Subcutaneous abdominal adipose tissue (tissue), 5 donors: ENCODE data around the gene CLPTM1L.
"Not testable (repeated sequence)": the region's sequence is repeated elsewhere in the genome, so short reads cannot be mapped to it uniquely, and the experiment has no call there.

Source experiments
- H3K27ac ChIP-seq: one replicate; pipeline ENCODE4 v1.7.0; 2013; ENCODE audit warnings: low read depth, mild to moderate bottlenecking, inconsistent platforms, low read length, moderate library complexity
- H3K27me3 ChIP-seq, 5 donors: one replicate each; pipeline ENCODE4 v1.7.0; 2013; ENCODE audit warnings: low read length in 5 of 5, inconsistent platforms in 1 of 5; ENCODE audit not compliant: control insufficient read depth in 5 of 5, insufficient read depth in 4 of 5
- H3K36me3 ChIP-seq, 5 donors: one replicate each; pipeline ENCODE4 v1.7.0; 2013; ENCODE audit warnings: low read length in 5 of 5; ENCODE audit not compliant: control insufficient read depth in 5 of 5, insufficient read depth in 5 of 5
- H3K4me1 ChIP-seq, 5 donors: one replicate each; pipeline ENCODE4 v1.7.0; 2013; ENCODE audit warnings: low read length in 5 of 5, mild to moderate bottlenecking in 3 of 5, moderate library complexity in 1 of 5; ENCODE audit not compliant: control insufficient read depth in 5 of 5, insufficient read depth in 5 of 5
- H3K4me3 ChIP-seq, 5 donors: one replicate each; pipeline ENCODE4 v1.7.0; 2013; ENCODE audit warnings: low read length in 5 of 5, low read depth in 1 of 5
- H3K9ac ChIP-seq, 5 donors: one replicate each; pipeline ENCODE4 v1.7.0; 2013; ENCODE audit warnings: low read length in 5 of 5, mild to moderate bottlenecking in 4 of 5, moderate library complexity in 3 of 5
- H3K9me3 ChIP-seq, 5 donors: one replicate each; pipeline ENCODE4 v1.7.0; 2013; ENCODE audit warnings: low read length in 5 of 5; ENCODE audit not compliant: control insufficient read depth in 5 of 5
- donor health status: healthy.
- donor health status: healthy.
- donor health status: healthy.
- donor health status: healthy.
- donor health status: healthy.

CLPTM1L gene

DNA sequence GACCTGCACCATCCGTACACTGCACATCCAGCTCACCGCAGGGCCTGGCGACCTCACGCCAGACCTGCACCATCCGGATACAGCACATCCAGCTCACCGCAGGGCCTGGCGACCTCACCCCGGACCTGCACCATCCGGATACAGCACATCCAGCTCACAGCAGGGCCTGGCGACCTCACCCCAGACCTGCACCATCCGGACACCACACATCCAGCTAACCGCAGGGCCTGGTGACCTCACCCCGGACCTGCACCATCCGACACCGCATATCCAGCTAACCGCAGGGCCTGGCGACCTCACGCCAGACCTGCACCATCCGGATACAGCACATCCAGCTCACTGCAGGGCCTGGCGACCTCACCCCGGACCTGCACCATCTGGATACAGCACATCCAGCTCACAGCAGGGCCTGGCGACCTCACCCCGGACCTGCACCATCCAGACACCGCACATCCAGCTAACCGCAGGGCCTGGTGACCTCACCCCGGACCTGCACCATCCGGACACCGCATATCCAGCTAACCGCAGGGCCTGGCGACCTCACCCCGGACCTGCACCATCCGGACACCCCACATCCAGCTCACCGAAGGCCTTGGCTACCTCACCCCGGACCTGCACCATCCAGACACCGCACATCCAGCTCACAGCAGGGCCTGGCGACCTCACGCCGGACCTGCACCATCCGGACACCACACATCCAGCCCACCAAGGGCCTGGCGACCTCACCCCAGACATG lies 61.7 kb downstream of the CLPTM1L start:
- not testable (repeated sequence) for H3K4me3 ChIP-seq, H3K4me1 ChIP-seq, H3K36me3 ChIP-seq, H3K27ac ChIP-seq, H3K9ac ChIP-seq, H3K27me3 ChIP-seq
- peaks cover 0 to 12% (median 9%) of the 10 kb centered on the region in 5 donors for H3K9me3 ChIP-seq

DNA sequence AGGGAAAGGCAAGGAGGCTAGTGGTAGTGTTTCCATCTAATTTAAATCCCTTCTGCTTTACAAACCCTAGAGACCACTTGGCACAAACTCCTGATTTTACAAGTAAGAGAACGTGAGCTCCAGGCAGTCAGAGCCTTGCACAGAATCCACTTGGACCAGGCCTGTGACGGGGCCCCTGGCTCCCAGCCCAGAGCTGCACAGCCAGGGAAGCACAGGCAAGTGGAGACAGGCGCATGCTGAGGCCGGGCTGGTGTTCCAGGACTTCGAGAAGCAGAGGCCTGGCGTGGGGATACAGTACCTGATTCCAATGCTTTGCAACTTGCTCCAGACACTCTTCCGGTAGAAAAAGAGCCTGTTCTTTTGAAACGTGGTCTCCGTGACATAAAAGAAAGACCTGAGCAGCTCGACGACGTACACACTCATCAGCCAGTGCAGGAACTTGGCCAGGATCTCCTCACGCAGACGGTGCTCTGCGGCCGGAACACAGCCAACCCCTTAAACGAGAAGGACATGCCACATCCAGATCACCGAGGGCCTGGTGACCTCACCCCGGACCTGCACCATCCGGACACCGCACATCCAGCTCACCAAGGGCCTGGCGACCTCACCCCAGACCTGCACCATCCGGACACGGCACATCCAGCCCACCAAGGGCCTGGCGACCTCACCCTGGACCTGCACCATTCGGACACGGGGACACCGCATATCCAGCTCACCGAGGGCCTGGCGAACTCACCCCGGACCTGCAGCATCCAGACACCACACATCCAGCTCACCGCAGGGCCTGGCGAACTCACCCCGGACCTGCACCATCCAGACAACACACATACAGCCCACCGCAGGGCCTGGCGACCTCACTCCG lies 62.5 kb downstream of the CLPTM1L start:
- H3K4me3 ChIP-seq: no peak overlapping the region
- peaks cover 0 to 2% (median 0%) of the 10 kb centered on the region in 5 donors for H3K27me3 ChIP-seq
- no peaks in the 10 kb centered on the region for H3K36me3 ChIP-seq
- H3K27ac ChIP-seq: no peak overlapping the region
- no peaks in the 10 kb centered on the region for H3K4me1 ChIP-seq
- peaks cover 0 to 11% (median 9%) of the 10 kb centered on the region in 5 donors for H3K9me3 ChIP-seq
- H3K9ac ChIP-seq: no peak overlapping the region

DNA sequence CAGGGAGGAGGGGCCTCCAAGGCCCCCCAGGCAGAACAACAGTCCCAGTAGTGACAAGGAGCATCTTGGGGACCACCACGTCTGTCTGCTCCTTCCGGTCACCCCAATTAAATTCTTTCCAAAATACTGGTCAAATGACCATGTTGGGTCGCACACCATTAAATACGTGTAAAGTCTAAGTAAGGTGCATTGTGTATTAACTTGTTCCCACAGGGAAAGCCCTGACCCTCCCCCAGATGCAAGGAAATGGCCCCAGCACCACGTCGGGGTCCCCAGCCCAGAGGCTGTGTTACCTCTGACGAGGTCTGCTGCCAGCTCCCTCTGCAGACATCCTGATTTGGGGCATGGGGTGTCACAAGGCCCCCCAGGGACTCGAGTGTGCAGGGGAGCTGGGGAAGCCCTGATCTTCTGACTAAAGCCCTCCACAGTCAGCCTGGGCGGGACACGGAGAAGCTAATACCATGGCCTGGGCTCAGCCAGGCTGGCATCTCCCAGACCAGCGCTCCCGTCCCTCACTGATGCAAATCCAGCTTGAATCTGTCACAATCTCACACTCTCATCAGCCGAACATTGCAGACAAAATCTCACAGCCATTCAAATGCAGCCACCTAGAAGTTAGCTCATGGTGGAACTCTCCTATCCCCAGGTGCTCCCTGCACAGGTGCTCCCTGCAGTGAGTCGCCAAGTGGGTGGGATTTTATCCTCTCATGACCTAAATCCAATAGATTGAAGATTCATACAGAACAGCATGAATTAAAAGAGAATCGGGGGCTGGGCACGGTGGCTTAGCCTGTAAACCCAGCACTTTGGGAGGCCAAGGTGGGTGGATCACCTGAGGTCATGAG lies 63.6 kb downstream of the CLPTM1L start:
- Histone ChIP-seq H3K9me3 (peaks cover 0 to 11% (median 9%) of the 10 kb centered on the region in 5 donors), H3K4me1 (no peaks in the 10 kb centered on the region), H3K27ac (no peak overlapping the region), H3K9ac (no peak overlapping the region), H3K36me3 (no peaks in the 10 kb centered on the region), H3K27me3 (peaks cover 0 to 2% (median 0%) of the 10 kb centered on the region in 5 donors), H3K4me3 (no peak overlapping the region)

DNA sequence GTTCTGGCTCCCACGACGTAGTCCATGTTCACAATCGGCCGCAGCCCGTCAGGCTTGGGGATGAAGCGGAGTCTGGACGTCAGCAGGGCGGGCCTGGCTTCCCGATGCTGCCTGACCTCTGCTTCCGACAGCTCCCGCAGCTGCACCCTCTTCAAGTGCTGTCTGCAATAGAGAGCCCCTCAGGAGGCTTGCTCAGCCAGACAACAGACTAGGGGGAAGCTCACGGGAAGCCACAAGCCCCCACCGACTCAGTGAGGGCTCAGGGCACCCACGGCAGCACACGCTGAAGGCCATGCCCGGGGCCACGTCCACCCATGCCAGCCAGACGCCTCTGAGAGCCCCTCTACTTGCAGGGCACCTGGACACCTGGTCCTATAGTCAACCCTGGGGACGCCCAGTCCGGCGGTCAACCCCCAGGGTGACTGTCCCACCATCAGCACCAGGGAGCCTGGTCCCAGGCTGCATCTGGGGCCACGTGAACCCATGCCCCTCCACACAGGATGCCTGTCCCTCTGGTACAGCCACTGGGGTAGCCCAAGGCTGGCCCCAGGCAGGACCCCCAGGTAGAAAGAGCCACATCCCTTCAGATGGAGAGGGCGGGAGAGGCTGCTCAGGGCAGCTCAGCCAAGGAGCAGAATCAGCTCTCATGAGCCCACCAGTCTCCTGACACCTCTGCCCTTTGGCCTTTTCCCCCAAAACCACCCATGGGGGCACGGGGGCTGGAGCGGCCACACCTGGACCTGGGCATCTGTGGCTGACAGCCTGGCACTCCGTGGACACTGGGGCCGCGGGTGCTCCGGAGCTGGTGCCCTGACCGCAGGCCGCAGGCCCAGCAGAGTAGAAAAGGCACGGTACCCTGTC lies 64.5 kb downstream of the CLPTM1L start:
- H3K9ac ChIP-seq: no peak overlapping the region
- no peak overlapping the region for H3K27ac ChIP-seq
- no peak overlapping the region for H3K4me3 ChIP-seq
- peaks cover 0 to 2% (median 0%) of the 10 kb centered on the region in 5 donors for H3K27me3 ChIP-seq
- peaks cover 0 to 11% (median 9%) of the 10 kb centered on the region in 5 donors for H3K9me3 ChIP-seq
- no peaks in the 10 kb centered on the region for H3K4me1 ChIP-seq
- H3K36me3 ChIP-seq: no peaks in the 10 kb centered on the region

DNA sequence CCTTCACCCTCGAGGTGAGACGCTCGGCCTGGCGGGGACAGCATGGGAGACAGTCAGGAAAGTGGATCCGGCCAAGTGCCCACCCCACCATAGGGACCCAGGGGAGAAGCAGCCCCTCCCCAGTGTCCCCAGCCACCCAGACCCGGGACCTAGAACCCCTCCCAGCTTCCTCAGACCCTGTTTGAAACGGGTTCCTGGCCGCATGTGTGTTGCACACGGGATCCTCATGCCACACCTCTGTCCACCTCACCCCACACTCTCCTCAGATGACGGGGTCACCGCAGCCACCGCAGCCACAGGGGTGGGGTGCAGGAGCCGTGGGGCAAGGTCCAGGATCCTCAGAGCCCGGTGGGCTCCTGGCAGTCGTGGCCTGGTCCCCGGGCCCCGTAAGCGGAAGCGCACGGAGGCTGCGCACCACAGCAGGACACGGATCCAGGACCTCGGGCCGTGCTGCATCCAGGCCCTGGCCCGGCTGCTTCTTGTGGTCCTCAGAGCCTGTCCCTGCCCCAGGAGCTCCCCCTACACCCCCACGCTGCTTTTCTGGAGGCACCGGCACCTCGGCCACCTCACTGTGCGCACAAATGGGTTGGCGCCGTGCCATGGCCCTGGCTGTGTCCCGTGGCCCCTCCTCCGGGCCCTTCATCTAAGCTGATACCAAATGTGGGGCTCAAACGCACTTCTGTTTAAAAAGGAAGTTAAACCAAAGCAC lies 65.3 kb downstream of the CLPTM1L start:
- Histone ChIP-seq H3K9ac (no peak overlapping the region), H3K27me3 (peaks cover 0 to 2% (median 0%) of the 10 kb centered on the region in 5 donors), H3K36me3 (no peaks in the 10 kb centered on the region)

DNA sequence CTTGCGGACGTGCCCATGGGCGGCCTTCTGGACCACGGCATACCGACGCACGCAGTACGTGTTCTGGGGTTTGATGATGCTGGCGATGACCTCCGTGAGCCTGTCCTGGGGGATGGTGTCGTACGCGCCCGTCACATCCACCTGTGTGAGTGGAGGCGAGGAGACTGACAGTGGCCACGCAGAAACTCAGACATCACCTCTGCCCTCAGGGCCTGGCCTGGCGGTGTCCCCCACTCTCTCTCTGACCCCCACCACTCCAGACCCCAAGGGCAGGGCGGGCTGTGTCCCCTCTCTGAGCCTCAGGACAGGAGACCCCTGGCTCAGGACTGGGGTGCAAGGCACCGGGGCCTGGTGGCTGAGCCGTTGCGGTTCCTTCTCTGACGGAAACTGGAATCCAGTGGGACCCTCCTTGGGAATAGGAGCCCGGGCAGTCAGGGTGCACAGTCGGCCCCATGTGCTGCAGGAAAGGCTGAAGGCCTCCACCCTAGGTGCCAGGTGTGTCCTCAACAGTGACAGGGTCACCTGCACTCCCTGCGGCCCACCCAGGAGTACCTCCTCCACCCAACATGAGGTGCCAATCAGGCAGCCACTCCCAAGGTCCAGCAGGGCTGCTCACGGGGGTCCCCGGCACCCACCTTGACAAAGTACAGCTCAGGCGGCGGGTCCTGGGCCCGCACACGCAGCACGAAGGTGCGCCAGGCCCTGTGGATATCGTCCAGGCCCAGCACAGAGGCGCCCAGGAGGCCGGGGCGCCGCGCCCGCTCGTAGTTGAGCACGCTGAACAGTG lies 66.0 kb downstream of the CLPTM1L start:
- H3K27me3 ChIP-seq: peaks cover 0 to 5% (median 2%) of the 10 kb centered on the region in 5 donors
- H3K9me3 ChIP-seq: peaks cover 0 to 11% (median 9%) of the 10 kb centered on the region in 5 donors
- H3K4me1 ChIP-seq: no peaks in the 10 kb centered on the region
- H3K9ac ChIP-seq: no peak overlapping the region
- H3K4me3 ChIP-seq: no peak overlapping the region
- H3K36me3 ChIP-seq: no peaks in the 10 kb centered on the region
- no peak overlapping the region for H3K27ac ChIP-seq

More for the DNA sequence above, 65.3 kb downstream of the CLPTM1L start:
- H3K4me3 ChIP-seq: no peak overlapping the region
- no peaks in the 10 kb centered on the region for H3K4me1 ChIP-seq
- H3K27ac ChIP-seq: no peak overlapping the region
- peaks cover 0 to 11% (median 9%) of the 10 kb centered on the region in 5 donors for H3K9me3 ChIP-seq

DNA sequence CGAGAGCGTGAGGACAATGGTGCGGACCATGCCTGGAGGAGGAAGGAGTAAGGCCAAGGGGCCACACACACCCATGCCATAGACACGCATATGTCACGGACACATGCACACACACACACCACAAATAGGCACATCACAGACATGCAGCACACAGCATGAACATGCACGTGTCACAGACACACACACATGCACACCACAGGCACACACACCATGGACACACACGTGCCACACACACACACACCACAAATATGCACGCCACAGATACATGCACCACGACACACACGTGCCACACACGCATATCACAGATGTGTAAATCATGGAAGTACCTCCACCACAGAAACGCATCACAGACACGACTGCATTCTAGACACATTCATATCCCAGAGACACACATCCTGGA lies 66.7 kb downstream of the CLPTM1L start:
- H3K4me1 ChIP-seq: no peaks in the 10 kb centered on the region
- peaks cover 0 to 5% (median 2%) of the 10 kb centered on the region in 5 donors for H3K27me3 ChIP-seq
- no peak overlapping the region for H3K27ac ChIP-seq
- peaks cover 0 to 11% (median 9%) of the 10 kb centered on the region in 5 donors for H3K9me3 ChIP-seq
- no peak overlapping the region for H3K4me3 ChIP-seq
- no peak overlapping the region for H3K9ac ChIP-seq
- no peaks in the 10 kb centered on the region for H3K36me3 ChIP-seq

DNA sequence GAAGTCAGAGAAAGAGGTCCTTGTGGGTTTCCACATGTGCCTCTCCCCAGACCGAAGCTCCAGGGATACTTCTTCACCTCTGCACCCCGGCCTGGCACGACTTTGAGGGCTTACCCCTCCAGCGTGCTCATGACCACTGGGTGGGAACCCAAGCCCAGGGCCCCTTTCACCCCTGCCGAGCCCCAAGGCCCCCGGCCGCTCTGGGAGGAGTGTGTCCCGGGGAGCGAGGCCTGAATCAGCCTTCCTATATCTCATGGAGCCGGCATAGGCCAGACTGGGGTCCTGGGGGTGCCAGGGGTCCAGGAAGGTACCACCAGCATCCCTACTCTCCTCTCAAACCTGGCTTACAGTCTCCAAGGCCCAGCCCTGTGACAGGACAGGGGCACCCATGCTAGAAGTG lies 67.1 kb downstream of the CLPTM1L start:
- Histone ChIP-seq H3K27ac (no peak overlapping the region), H3K9me3 (peaks cover 0 to 11% (median 9%) of the 10 kb centered on the region in 5 donors), H3K27me3 (peaks cover 0 to 5% (median 2%) of the 10 kb centered on the region in 5 donors), H3K9ac (no peak overlapping the region), H3K36me3 (no peaks in the 10 kb centered on the region), H3K4me1 (no peaks in the 10 kb centered on the region), H3K4me3 (no peak overlapping the region)
